Fibroblast of lung (primary cell): ENCODE results near the gene TUBGCP4. TPM values are rescaled to one million over a fixed set of nuclear protein-coding genes. Genes with fewer than 3 reads are reported as not detected.

Source experiments
- DNase-seq, 2 donors: peaks; one replicate each; pipeline versions ENCODE4 v3.0.0 to v3.0.0-alpha.2; 2010; ENCODE audit warnings: low read depth in 2 of 2
- H2AFZ ChIP-seq: 2 replicates; pipeline ENCODE4 v1.5.1; 2012; ENCODE audit warnings: low read length, control low read depth, inconsistent platforms
- H3K27ac ChIP-seq: 2 replicates; pipeline ENCODE4 v1.5.1; 2011; ENCODE audit warnings: low read length, control low read depth; ENCODE audit not compliant: insufficient read depth
- H3K27me3 ChIP-seq: 2 replicates; pipeline ENCODE4 v1.5.1; 2011; ENCODE audit warnings: mild to moderate bottlenecking, low read length; ENCODE audit not compliant: control insufficient read depth, insufficient read depth
- H3K36me3 ChIP-seq: 2 replicates; pipeline ENCODE4 v1.5.1; 2011; ENCODE audit warnings: low read length; ENCODE audit not compliant: control insufficient read depth, insufficient read depth
- H3K4me1 ChIP-seq: 2 replicates; pipeline ENCODE4 v1.5.1; 2011; ENCODE audit warnings: low read length; ENCODE audit not compliant: control insufficient read depth, insufficient read depth; ENCODE audit errors: extremely low read depth
- H3K4me2 ChIP-seq: 2 replicates; pipeline ENCODE4 v1.5.1; 2011; ENCODE audit warnings: low read length, control low read depth; ENCODE audit not compliant: insufficient read depth; ENCODE audit errors: extremely low read depth
- H3K4me3 ChIP-seq, 4 experiments: fragments of 200-600 bp in 1 of 4; sonication (generic) in 1 of 4; replicated peaks in 1 of 4; 2 replicates each; pipeline ENCODE4 v1.5.1; 2011 to 2016; ENCODE audit warnings: low read length in 4 of 4, low read depth in 3 of 4, mild to moderate bottlenecking in 3 of 4, control low read depth in 2 of 4, inconsistent platforms in 1 of 4, mixed read lengths in 1 of 4; ENCODE audit not compliant: insufficient read depth in 1 of 4; ENCODE audit errors: control extremely low read depth in 1 of 4
- H3K79me2 ChIP-seq: 2 replicates; pipeline ENCODE4 v1.5.1; 2012; ENCODE audit warnings: mild to moderate bottlenecking, low read length, inconsistent platforms; ENCODE audit not compliant: control insufficient read depth, insufficient read depth
- H3K9ac ChIP-seq: 2 replicates; pipeline ENCODE4 v1.5.1; 2011; ENCODE audit warnings: mild to moderate bottlenecking, low read length, control low read depth; ENCODE audit not compliant: insufficient read depth
- H3K9me3 ChIP-seq: 2 replicates; pipeline ENCODE4 v1.5.1; 2012; ENCODE audit warnings: low read depth, low read length; ENCODE audit not compliant: control insufficient read depth, insufficient read depth
- H4K20me1 ChIP-seq: 2 replicates; pipeline ENCODE4 v1.5.1; 2011; ENCODE audit warnings: low read length; ENCODE audit not compliant: control insufficient read depth, insufficient read depth; ENCODE audit errors: extremely low read depth
- EZH2 ChIP-seq: IDR thresholded peaks from 2 replicates; pipeline ENCODE4 v1.5.1; 2012; ENCODE audit warnings: low read length, control low read depth, mild to moderate bottlenecking; ENCODE audit errors: missing control alignments
- polyA plus RNA-seq, 2 donors: library from polyadenylated mRNA; depleted of rRNA in 1 of 2; stranded (reverse) in 1 of 2; unstranded in 1 of 2; fragments of >200 nt; gene quantifications; 2 replicates each; pipeline ENCODE4 v1.2.1, GENCODE V29; 2011 to 2012; ENCODE audit warnings: missing spikeins in 1 of 2
- total RNA-seq: library from RNA; depleted of rRNA; stranded (reverse); fragments of >200 nt; gene quantifications from 2 replicates; pipeline ENCODE4 v1.2.1, GENCODE V29; 2014
- TF ChIP-seq, protein P1 (sequence below), 2 donors: IDR thresholded peaks in 1 of 2; conservative IDR thresholded peaks in 1 of 2; 1 replicate in 1 of 2; 2 replicates in 1 of 2; pipeline ENCODE4 v1.5.1; 2011 to 2012; ENCODE audit warnings: low read length in 2 of 2, control low read depth in 1 of 2, inconsistent platforms in 1 of 2, low read depth in 1 of 2, mild to moderate bottlenecking in 1 of 2

TUBGCP4 gene
- total and polyA plus RNA-seq, 2 donors (not counting 1 experiment from before 2014, with no cell fraction given) = 8.3 to 17.2 TPM

DNA sequence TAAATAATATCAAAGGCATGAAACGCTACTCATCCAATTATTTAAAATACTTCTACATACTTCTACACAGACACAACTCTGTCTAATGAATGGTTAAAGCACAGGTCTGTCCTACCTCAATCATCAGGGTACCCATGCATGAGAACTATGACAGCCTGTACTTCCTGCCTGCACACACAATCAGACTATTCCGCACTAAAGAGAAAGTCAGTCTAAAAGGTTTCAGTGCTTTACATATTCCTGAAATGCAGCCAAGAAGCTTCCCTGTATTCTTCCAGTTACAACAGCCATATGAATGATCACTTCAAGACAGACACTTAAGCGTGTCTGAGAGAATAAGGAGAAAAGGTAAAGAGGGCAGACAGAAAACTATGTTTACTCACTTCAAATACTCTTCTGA, 58.8 kb downstream of the TUBGCP4 start:
- no peaks in the 10 kb centered on the region for H4K20me1 ChIP-seq
- H3K4me3 ChIP-seq = no peak overlapping the region
- H3K27ac ChIP-seq = no peak overlapping the region
- H3K9ac ChIP-seq = no peak overlapping the region
- H3K9me3 ChIP-seq = no peaks in the 10 kb centered on the region
- H3K4me1 ChIP-seq = no peaks in the 10 kb centered on the region
- peaks cover 2% of the 10 kb centered on the region for H3K36me3 ChIP-seq
- no peak for TF ChIP-seq EZH2
- TF ChIP-seq, protein P1, sequence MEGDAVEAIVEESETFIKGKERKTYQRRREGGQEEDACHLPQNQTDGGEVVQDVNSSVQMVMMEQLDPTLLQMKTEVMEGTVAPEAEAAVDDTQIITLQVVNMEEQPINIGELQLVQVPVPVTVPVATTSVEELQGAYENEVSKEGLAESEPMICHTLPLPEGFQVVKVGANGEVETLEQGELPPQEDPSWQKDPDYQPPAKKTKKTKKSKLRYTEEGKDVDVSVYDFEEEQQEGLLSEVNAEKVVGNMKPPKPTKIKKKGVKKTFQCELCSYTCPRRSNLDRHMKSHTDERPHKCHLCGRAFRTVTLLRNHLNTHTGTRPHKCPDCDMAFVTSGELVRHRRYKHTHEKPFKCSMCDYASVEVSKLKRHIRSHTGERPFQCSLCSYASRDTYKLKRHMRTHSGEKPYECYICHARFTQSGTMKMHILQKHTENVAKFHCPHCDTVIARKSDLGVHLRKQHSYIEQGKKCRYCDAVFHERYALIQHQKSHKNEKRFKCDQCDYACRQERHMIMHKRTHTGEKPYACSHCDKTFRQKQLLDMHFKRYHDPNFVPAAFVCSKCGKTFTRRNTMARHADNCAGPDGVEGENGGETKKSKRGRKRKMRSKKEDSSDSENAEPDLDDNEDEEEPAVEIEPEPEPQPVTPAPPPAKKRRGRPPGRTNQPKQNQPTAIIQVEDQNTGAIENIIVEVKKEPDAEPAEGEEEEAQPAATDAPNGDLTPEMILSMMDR (conservative IDR thresholded peaks at IDR 0.05 in 1 of 2, IDR thresholded peaks at IDR 0.05 in 1 of 2; ENCODE audit: low read depth in 1 of 2, low read length in 2 of 2) = no peak
- H3K79me2 ChIP-seq = no peaks in the 10 kb centered on the region
- no peak for DNase-seq
- no peak overlapping the region for H2AFZ ChIP-seq
- H3K27me3 ChIP-seq = no peaks in the 10 kb centered on the region
- H3K4me2 ChIP-seq = no peak overlapping the region

- DNase-seq = peak in 1 of 2 donors; percentile 86
- H3K27me3 ChIP-seq = no peaks in the 10 kb centered on the region
These were observed 62.3 kb downstream of the TUBGCP4 start for GRCh38 chr15:43433165-43433564.

DNA sequence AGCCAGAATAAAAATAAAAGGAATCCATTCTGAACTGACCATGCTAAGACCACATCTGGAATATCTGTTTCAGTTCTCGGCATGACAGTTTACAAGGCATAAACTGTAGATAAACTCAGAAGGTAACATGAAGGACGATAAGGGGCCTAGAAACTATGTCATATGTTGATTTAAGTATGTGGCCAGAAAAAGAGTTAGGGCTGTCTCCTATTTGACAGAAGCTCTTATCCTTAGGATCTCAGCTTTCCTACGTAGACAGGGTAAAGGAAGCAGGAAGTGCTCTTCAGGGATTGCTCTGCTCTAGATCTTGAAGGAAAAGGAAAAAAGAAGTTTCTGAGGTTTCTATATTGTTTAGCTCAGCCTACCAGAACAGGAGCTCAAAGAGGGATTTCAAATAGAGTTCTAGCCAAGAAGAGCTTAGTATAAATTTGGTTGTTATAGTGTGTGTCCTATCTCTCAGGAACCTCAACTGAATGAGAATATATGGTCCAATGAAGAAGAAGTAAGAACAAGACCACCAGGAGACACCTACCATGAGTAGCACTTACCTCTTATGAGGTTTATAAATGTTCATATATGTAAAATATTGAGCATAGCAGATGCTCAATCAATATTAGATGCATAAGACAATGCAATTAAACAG, 62.9 kb downstream of the TUBGCP4 start:
- Histone ChIP-seq H2AFZ (no peak overlapping the region), H3K27ac (no peak overlapping the region), H3K4me1 (no peaks in the 10 kb centered on the region), H3K9me3 (no peaks in the 10 kb centered on the region), H3K9ac (no peak overlapping the region), H4K20me1 (no peaks in the 10 kb centered on the region), H3K36me3 (no peaks in the 10 kb centered on the region), H3K4me2 (no peak overlapping the region), H3K79me2 (no peaks in the 10 kb centered on the region), H3K27me3 (no peaks in the 10 kb centered on the region), H3K4me3 (no peak overlapping the region)
- TF ChIP-seq EZH2 = no peak
- TF ChIP-seq, protein P1 (conservative IDR thresholded peaks at IDR 0.05 in 1 of 2, IDR thresholded peaks at IDR 0.05 in 1 of 2; ENCODE audit: low read depth in 1 of 2, low read length in 2 of 2) = no peak
- peak in 1 of 2 donors; percentile 15 for DNase-seq

More at GRCh38 chr15:43433165-43433564, 62.3 kb downstream of the TUBGCP4 start:
- Histone ChIP-seq H3K79me2 (no peaks in the 10 kb centered on the region), H3K36me3 (no peaks in the 10 kb centered on the region), H4K20me1 (no peaks in the 10 kb centered on the region), H3K9me3 (no peaks in the 10 kb centered on the region), H3K4me2 (no peak overlapping the region), H3K9ac (no peak overlapping the region), H3K4me3 (no peak overlapping the region), H3K4me1 (no peaks in the 10 kb centered on the region), H3K27ac (no peak overlapping the region), H2AFZ (no peak overlapping the region)
- no peak for TF ChIP-seq EZH2
- TF ChIP-seq, protein P1 (conservative IDR thresholded peaks at IDR 0.05 in 1 of 2, IDR thresholded peaks at IDR 0.05 in 1 of 2; ENCODE audit: low read depth in 1 of 2, low read length in 2 of 2) = no peak
